ENCODE data around the gene MEX3A. TPM values are rescaled to one million over a fixed set of nuclear protein-coding genes. Genes with fewer than 3 reads are reported as not detected.

The MEX3A gene
- polyA plus RNA-seq, 1 donor (not counting 4 experiments of a cell fraction or from before 2014, with no cell fraction given), result 1.1 TPM

- no peaks in the 10 kb centered on the region for H3K27me3 ChIP-seq (ENCODE audit: control insufficient read depth, extremely low read depth, insufficient read depth, low read length)
- H3K4me3 ChIP-seq (ENCODE audit: control insufficient read depth in 2 of 3, extremely low read depth in 1 of 3, insufficient read depth in 2 of 3, low read depth in 1 of 3, low read length in 3 of 3), result no peak overlapping the region
- H3K9me1 ChIP-seq (ENCODE audit: control insufficient read depth, extremely low read depth, insufficient read depth, low read length), result peaks cover 2% of the 10 kb centered on the region
- H3K4me1 ChIP-seq (ENCODE audit: control insufficient read depth, extremely low read depth, insufficient read depth, low read length), result peaks cover 61% of the 10 kb centered on the region
- no peaks in the 10 kb centered on the region for H4K20me1 ChIP-seq (ENCODE audit: control insufficient read depth, extremely low read depth, insufficient read depth, low read length)
- H3K4me2 ChIP-seq (ENCODE audit: control insufficient read depth, extremely low read depth, insufficient read depth, low read depth, low read length), result no peak overlapping the region
- TF ChIP-seq CTCF (optimal IDR thresholded peaks at IDR 0.05 in 1 of 3, IDR thresholded peaks at IDR 0.05 in 1 of 3, conservative IDR thresholded peaks at IDR 0.05 in 1 of 3; ENCODE audit: extremely low read depth in 1 of 3, insufficient read depth in 2 of 3, low read length in 3 of 3) (no peak), EZH2 (IDR thresholded peaks at IDR 0.05; ENCODE audit: low read length) (no peak)
- no peak overlapping the region for H2AFZ ChIP-seq (ENCODE audit: control insufficient read depth, low read length)
- H3K27ac ChIP-seq (ENCODE audit: control insufficient read depth, insufficient read depth, low read length), result no peak overlapping the region
- dilution Hi-C loops (cut with MboI; ENCODE audit: extremely low pct_ligation_motif_present, low sequenced_read_pairs), result no loop called here
- H3K9me3 ChIP-seq (ENCODE audit: control insufficient read depth, low read depth, low read length), result no peaks in the 10 kb centered on the region
- DNase-seq (ENCODE audit: low read depth, low spot score) (no peak), FAIRE-seq (no peak)
- no peaks in the 10 kb centered on the region for H3K36me3 ChIP-seq (ENCODE audit: control insufficient read depth in 2 of 2, extremely low read depth in 1 of 2, insufficient read depth in 2 of 2, low read length in 2 of 2)
- H3K9ac ChIP-seq (ENCODE audit: control insufficient read depth, extremely low read depth, insufficient read depth, low read length), result no peak overlapping the region
- H3K79me2 ChIP-seq (ENCODE audit: control insufficient read depth, insufficient read depth, low read length), result no peaks in the 10 kb centered on the region
Observed at GRCh38 chr1:156099282-156099681, 17.0 kb upstream of the MEX3A start.

GRCh38 chr1:156098784-156099183 is 16.5 kb upstream of the MEX3A start:
- Histone ChIP-seq H3K4me3 (ENCODE audit: control insufficient read depth in 2 of 3, extremely low read depth in 1 of 3, insufficient read depth in 2 of 3, low read depth in 1 of 3, low read length in 3 of 3) (no peak overlapping the region), H4K20me1 (ENCODE audit: control insufficient read depth, extremely low read depth, insufficient read depth, low read length) (no peaks in the 10 kb centered on the region), H3K27ac (ENCODE audit: control insufficient read depth, insufficient read depth, low read length) (no peak overlapping the region), H3K9me1 (ENCODE audit: control insufficient read depth, extremely low read depth, insufficient read depth, low read length) (peaks cover 2% of the 10 kb centered on the region), H3K9ac (ENCODE audit: control insufficient read depth, extremely low read depth, insufficient read depth, low read length) (no peak overlapping the region), H3K9me3 (ENCODE audit: control insufficient read depth, low read depth, low read length) (no peaks in the 10 kb centered on the region), H3K36me3 (ENCODE audit: control insufficient read depth in 2 of 2, extremely low read depth in 1 of 2, insufficient read depth in 2 of 2, low read length in 2 of 2) (no peaks in the 10 kb centered on the region), H2AFZ (ENCODE audit: control insufficient read depth, low read length) (no peak overlapping the region), H3K4me1 (ENCODE audit: control insufficient read depth, extremely low read depth, insufficient read depth, low read length) (peaks cover 56% of the 10 kb centered on the region), H3K27me3 (ENCODE audit: control insufficient read depth, extremely low read depth, insufficient read depth, low read length) (no peaks in the 10 kb centered on the region), H3K4me2 (ENCODE audit: control insufficient read depth, extremely low read depth, insufficient read depth, low read depth, low read length) (no peak overlapping the region), H3K79me2 (ENCODE audit: control insufficient read depth, insufficient read depth, low read length) (no peaks in the 10 kb centered on the region)
- DNase-seq (ENCODE audit: low read depth, low spot score) (no peak), FAIRE-seq (no peak)
- dilution Hi-C loops (cut with MboI; ENCODE audit: extremely low pct_ligation_motif_present, low sequenced_read_pairs), result no loop called here
- TF ChIP-seq CTCF (optimal IDR thresholded peaks at IDR 0.05 in 1 of 3, IDR thresholded peaks at IDR 0.05 in 1 of 3, conservative IDR thresholded peaks at IDR 0.05 in 1 of 3; ENCODE audit: extremely low read depth in 1 of 3, insufficient read depth in 2 of 3, low read length in 3 of 3) (no peak), EZH2 (IDR thresholded peaks at IDR 0.05; ENCODE audit: low read length) (no peak)

Data from keratinocyte (primary cell).